MM.1S (cell line): ENCODE measurements around the gene WRNIP1.

Experiments used
- EZH2 ChIP-seq: fragments of 300-600 bp; sonication (generic); optimal IDR thresholded peaks from 2 replicates; pipeline ENCODE3; 2017; ENCODE audit warnings: low read depth, mild to moderate bottlenecking, antibody characterized with exemption, low read length, mixed read lengths
- TF ChIP-seq, protein P1 (sequence below): fragments of 300-600 bp; sonication (generic); IDR thresholded peaks from 2 replicates; pipeline ENCODE4 v1.5.1; 2016; ENCODE audit warnings: antibody characterized with exemption, low read length, mixed read lengths

DNA sequence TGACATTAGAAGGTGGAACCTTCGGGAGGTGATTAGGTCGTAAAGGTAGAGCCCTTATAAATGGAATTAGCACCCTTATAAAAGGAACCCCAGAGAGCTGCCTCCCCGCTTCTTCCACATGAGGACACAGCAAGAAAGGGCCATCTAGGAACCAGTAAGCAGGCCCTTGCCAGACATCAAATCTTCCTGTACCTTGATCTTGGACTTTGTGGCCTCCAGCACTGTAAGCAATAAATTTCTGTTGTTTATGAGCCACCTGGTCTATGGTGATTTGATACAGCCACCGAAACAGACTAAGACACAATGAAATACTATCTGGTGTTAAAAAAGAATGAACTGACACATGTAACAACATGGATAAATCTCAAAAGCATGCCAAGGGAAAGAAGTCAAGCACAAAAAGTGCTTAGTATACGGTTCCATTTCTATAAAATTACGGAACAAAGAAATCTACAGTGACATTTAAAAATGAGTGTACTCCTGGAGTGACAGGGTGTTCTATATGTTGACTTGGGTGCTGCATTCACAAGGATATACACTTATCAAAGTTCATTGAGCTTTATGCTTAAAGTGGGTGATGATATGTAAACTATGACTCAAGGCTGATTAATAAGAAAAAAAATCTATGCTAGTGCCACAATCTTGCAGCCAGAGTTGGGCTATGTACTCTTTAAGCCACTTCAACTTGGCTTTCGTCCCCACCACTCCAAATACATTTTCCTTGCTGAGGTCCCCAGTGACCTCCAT, 58.1 kb downstream of the WRNIP1 start:
- TF ChIP-seq, protein P1, sequence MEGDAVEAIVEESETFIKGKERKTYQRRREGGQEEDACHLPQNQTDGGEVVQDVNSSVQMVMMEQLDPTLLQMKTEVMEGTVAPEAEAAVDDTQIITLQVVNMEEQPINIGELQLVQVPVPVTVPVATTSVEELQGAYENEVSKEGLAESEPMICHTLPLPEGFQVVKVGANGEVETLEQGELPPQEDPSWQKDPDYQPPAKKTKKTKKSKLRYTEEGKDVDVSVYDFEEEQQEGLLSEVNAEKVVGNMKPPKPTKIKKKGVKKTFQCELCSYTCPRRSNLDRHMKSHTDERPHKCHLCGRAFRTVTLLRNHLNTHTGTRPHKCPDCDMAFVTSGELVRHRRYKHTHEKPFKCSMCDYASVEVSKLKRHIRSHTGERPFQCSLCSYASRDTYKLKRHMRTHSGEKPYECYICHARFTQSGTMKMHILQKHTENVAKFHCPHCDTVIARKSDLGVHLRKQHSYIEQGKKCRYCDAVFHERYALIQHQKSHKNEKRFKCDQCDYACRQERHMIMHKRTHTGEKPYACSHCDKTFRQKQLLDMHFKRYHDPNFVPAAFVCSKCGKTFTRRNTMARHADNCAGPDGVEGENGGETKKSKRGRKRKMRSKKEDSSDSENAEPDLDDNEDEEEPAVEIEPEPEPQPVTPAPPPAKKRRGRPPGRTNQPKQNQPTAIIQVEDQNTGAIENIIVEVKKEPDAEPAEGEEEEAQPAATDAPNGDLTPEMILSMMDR = no peak
- no peak for TF ChIP-seq EZH2
